Body of pancreas (tissue), 4 donors: Measurements from ENCODE around the gene NECTIN1. TPM values are rescaled to one million over a fixed set of nuclear protein-coding genes. Genes with fewer than 3 reads are reported as not detected.

Source experiments
- ATAC-seq: fragments of 150-250 bp; one replicate; pipeline ENCODE4 v1.9.1; 2016
- DNase-seq, 4 donors: peaks; one replicate each; pipeline ENCODE4 v3.0.0-alpha.2; 2019
- H3K27ac ChIP-seq, 4 donors: fragments of 200-600 bp; sonication (generic); 1 replicate in 3 of 4; 2 replicates in 1 of 4; pipeline versions ENCODE4 v1.5.1 to v1.6.1; 2016 to 2019; ENCODE audit warnings: mild to moderate bottlenecking in 1 of 4, mixed read lengths in 1 of 4, moderate library complexity in 1 of 4
- H3K27me3 ChIP-seq, 2 donors: fragments of 200-600 bp; sonication (generic); one replicate each; pipeline ENCODE4 v1.6.0; 2016; ENCODE audit warnings: mild to moderate bottlenecking in 1 of 2
- H3K36me3 ChIP-seq, 2 donors: fragments of 200-600 bp; sonication (generic); replicated peaks in 1 of 2; 2 replicates each; pipeline ENCODE4 v1.5.1; 2016; ENCODE audit warnings: low read depth in 2 of 2; ENCODE audit not compliant: insufficient read depth in 1 of 2
- H3K4me1 ChIP-seq: fragments of 200-600 bp; sonication (generic); one replicate; pipeline ENCODE4 v1.6.0; 2016
- H3K4me3 ChIP-seq, 2 donors: fragments of 200-600 bp; sonication (generic); 1 replicate in 1 of 2; 2 replicates in 1 of 2; pipeline ENCODE4 v1.5.1; 2016 to 2019
- H3K9me3 ChIP-seq, 3 donors: fragments of 200-600 bp; sonication (generic); 1 replicate in 2 of 3; 2 replicates in 1 of 3; pipeline ENCODE4 v1.5.1; 2016
- CTCF ChIP-seq, 7 experiments: fragments of 450-650 bp in 4 of 7; fragments of 200-600 bp in 3 of 7; sonication (generic) in 3 of 7; IDR thresholded peaks; one replicate each; pipeline ENCODE4 v1.5.1; 2016 to 2019; ENCODE audit warnings: antibody characterized with exemption in 7 of 7
- POLR2A ChIP-seq, 3 donors: fragments of 450-650 bp; IDR thresholded peaks; one replicate each; pipeline ENCODE4 v1.6.1; 2016; ENCODE audit warnings: antibody characterized with exemption in 3 of 3, mild to moderate bottlenecking in 2 of 3
- WGBS, 2 donors: methylation state at CpG; one replicate each; pipeline ENCODE4 v1.1.5; 2017; 5-methylcytosine and 5-hydroxymethylcytosine counted together
- intact Hi-C: fragments of 100-400 bp; cut with DNase I; formaldehyde crosslinking; loops from one replicate; pipeline ENCODE4 v1.15.1; 2023
- total RNA-seq, 2 donors: library from RNA; depleted of rRNA; stranded (reverse); fragments of >200 nt; gene quantifications; one replicate each; pipeline ENCODE4 v1.1.0, GENCODE V29; 2016

The NECTIN1 gene
- total RNA-seq, 2 donors from 2014 or later: 7.3 to 31.6 TPM

- Histone ChIP-seq H3K27ac (no peak overlapping the region), H3K27me3 (no peaks in the 10 kb centered on the region), H3K9me3 (no peaks in the 10 kb centered on the region), H3K36me3 (no peaks in the 10 kb centered on the region), H3K4me1 (no peaks in the 10 kb centered on the region), H3K4me3 (no peak overlapping the region)
- ATAC-seq: no peak
- intact Hi-C loops: no loop called here
- DNase-seq: no peak
- no peak for TF ChIP-seq CTCF (IDR thresholded peaks at IDR 0.05)
- no peak for TF ChIP-seq POLR2A (IDR thresholded peaks at IDR 0.05)
- WGBS, 2 donors: 70 to 72% methylated on average over 8 of the region's 8 CpGs
Observed at GRCh38 chr11:119629834-119630624, 99.0 kb downstream of the NECTIN1 start.

- Histone ChIP-seq H3K4me3 (no peak overlapping the region), H3K27me3 (no peaks in the 10 kb centered on the region), H3K36me3 (no peaks in the 10 kb centered on the region), H3K27ac (no peak overlapping the region), H3K4me1 (no peaks in the 10 kb centered on the region), H3K9me3 (no peaks in the 10 kb centered on the region)
- TF ChIP-seq CTCF (IDR thresholded peaks at IDR 0.05) (no peak), POLR2A (IDR thresholded peaks at IDR 0.05) (no peak)
- WGBS, 2 donors: 63 to 71% methylated on average over 8 of the region's 9 CpGs
- DNase-seq (no peak), ATAC-seq (no peak)
- intact Hi-C loops: no loop called here
Observed at GRCh38 chr11:119629085-119629484, 99.9 kb downstream of the NECTIN1 start.

- intact Hi-C loops: no loop called here
- Histone ChIP-seq H3K36me3 (no peaks in the 10 kb centered on the region), H3K9me3 (no peaks in the 10 kb centered on the region), H3K27ac (no peak overlapping the region), H3K27me3 (no peaks in the 10 kb centered on the region), H3K4me1 (no peaks in the 10 kb centered on the region), H3K4me3 (no peak overlapping the region)
- ATAC-seq (no peak), DNase-seq (no peak)
- TF ChIP-seq CTCF (IDR thresholded peaks at IDR 0.05) (no peak), POLR2A (IDR thresholded peaks at IDR 0.05) (no peak)
- 70 to 71% methylated on average over 6 of the region's 6 CpGs for WGBS, 2 donors
Observed at GRCh38 chr11:119627286-119627685, 101.7 kb downstream of the NECTIN1 start.

GRCh38 chr11:119626871-119627270 lies 102.1 kb downstream of the NECTIN1 start:
- ATAC-seq (no peak), DNase-seq (no peak)
- Histone ChIP-seq H3K4me3 (no peak overlapping the region), H3K36me3 (no peaks in the 10 kb centered on the region), H3K9me3 (no peaks in the 10 kb centered on the region), H3K4me1 (no peaks in the 10 kb centered on the region), H3K27ac (no peak overlapping the region), H3K27me3 (no peaks in the 10 kb centered on the region)
- 64 to 78% methylated on average over 6 to 7 of the region's 7 CpGs for WGBS, 2 donors
- no peak for TF ChIP-seq CTCF (IDR thresholded peaks at IDR 0.05)
- no peak for TF ChIP-seq POLR2A (IDR thresholded peaks at IDR 0.05)
- intact Hi-C loops: no loop called here
